Breast epithelium (tissue), 4 donors: ENCODE measurements around the gene RTP2. TPM values are rescaled to one million over a fixed set of nuclear protein-coding genes. Genes with fewer than 3 reads are reported as not detected.

Experiments
- DNase-seq, 2 donors: peaks; one replicate each; pipeline ENCODE4 v3.0.0-alpha.2; 2019; ENCODE audit warnings: low spot score in 2 of 2
- H3K27ac ChIP-seq, 2 donors: fragments of 200-600 bp; sonication (generic) in 1 of 2; one replicate each; pipeline ENCODE4 v1.5.1; 2016 to 2019; ENCODE audit warnings: mild to moderate bottlenecking in 1 of 2
- H3K27me3 ChIP-seq, 2 donors: fragments of 200-600 bp; sonication (generic) in 1 of 2; one replicate each; pipeline versions ENCODE4 v1.5.1 to v1.6.0; 2017 to 2019; ENCODE audit warnings: control low read depth in 1 of 2, mild to moderate bottlenecking in 1 of 2
- H3K36me3 ChIP-seq: fragments of 200-600 bp; one replicate; pipeline ENCODE4 v1.5.1; 2019
- H3K4me1 ChIP-seq, 2 donors: fragments of 200-600 bp; sonication (generic); one replicate each; pipeline ENCODE4 v1.5.1; 2016 to 2019; ENCODE audit warnings: control low read depth in 1 of 2
- H3K4me3 ChIP-seq, 3 donors: fragments of 200-600 bp; sonication (generic); 1 replicate in 2 of 3; 2 replicates in 1 of 3; pipeline ENCODE4 v1.5.1; 2016 to 2019; ENCODE audit warnings: mild to moderate bottlenecking in 3 of 3, moderate library complexity in 2 of 3
- H3K9me3 ChIP-seq, 2 donors: fragments of 200-600 bp; sonication (generic) in 1 of 2; one replicate each; pipeline ENCODE4 v1.5.1; 2016 to 2019; ENCODE audit warnings: control low read depth in 1 of 2
- CTCF ChIP-seq, 3 donors: fragments of 450-650 bp; IDR thresholded peaks; one replicate each; pipeline ENCODE4 v1.5.1; 2016 to 2017; ENCODE audit warnings: antibody characterized with exemption in 3 of 3, mild to moderate bottlenecking in 3 of 3, moderate library complexity in 3 of 3
- POLR2A ChIP-seq: fragments of 450-650 bp; IDR thresholded peaks from one replicate; pipeline ENCODE4 v1.6.1; 2016; ENCODE audit warnings: antibody characterized with exemption, mild to moderate bottlenecking, moderate library complexity
- POLR2AphosphoS5 ChIP-seq, 3 donors: sonication (generic); formaldehyde crosslinking; IDR thresholded peaks; one replicate each; pipeline ENCODE4 v1.6.1; 2017; ENCODE audit warnings: antibody characterized with exemption in 3 of 3
- intact Hi-C: fragments of 100-400 bp; cut with DNase I; formaldehyde crosslinking; loops from one replicate; pipeline ENCODE4 v1.15.1; 2023; ENCODE audit warnings: low total_unique reads
- total RNA-seq, 3 donors: library from RNA; depleted of rRNA; stranded (reverse); fragments of >200 nt; gene quantifications; one replicate each; pipeline ENCODE4 v1.1.0, GENCODE V29; 2016

Gene RTP2
- total RNA-seq, 3 donors from 2014 or later = not detected

GRCh38 chr3:187662848-187663409 is 39.4 kb downstream of the RTP2 start:
- no peak for TF ChIP-seq POLR2A
- TF ChIP-seq POLR2AphosphoS5 (IDR thresholded peaks at IDR 0.05) = no peak
- no peak for TF ChIP-seq CTCF (IDR thresholded peaks at IDR 0.05)
- peaks cover 0 to 8% of the 10 kb centered on the region in 2 donors for H3K27me3 ChIP-seq
- no peak for DNase-seq
- H3K27ac ChIP-seq = no peak overlapping the region
- intact Hi-C loops = no loop called here
- H3K4me3 ChIP-seq = no peak overlapping the region
- H3K4me1 ChIP-seq = no peaks in the 10 kb centered on the region
- H3K36me3 ChIP-seq = no peaks in the 10 kb centered on the region
- H3K9me3 ChIP-seq = no peaks in the 10 kb centered on the region

DNA sequence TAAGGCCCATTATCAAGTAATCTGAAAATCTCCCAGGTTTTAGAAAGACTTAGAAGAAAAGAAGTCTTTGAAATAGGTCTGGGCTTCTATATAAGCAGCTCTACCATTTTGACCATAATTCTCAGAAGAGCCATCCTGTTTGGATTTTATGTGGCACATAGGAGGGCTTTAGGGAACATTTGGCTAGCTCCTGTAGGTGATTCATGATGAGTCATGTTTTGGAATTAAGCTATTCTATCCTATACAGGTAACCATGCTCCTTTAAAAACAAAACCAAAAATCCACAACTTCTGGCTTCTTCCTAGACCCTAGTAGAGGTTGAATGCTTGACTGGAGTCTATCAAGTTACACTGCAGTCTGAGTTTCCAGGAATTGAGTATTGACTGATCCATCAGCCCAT is 41.1 kb downstream of the RTP2 start:
- intact Hi-C loops = no loop called here
- no peak for TF ChIP-seq CTCF (IDR thresholded peaks at IDR 0.05)
- TF ChIP-seq POLR2AphosphoS5 (IDR thresholded peaks at IDR 0.05) = no peak
- TF ChIP-seq POLR2A = no peak
- H3K4me1 ChIP-seq = no peaks in the 10 kb centered on the region
- no peak for DNase-seq
- no peaks in the 10 kb centered on the region for H3K36me3 ChIP-seq
- no peak overlapping the region for H3K27ac ChIP-seq
- H3K9me3 ChIP-seq = no peaks in the 10 kb centered on the region
- H3K27me3 ChIP-seq = peaks cover 0 to 8% of the 10 kb centered on the region in 2 donors
- no peak overlapping the region for H3K4me3 ChIP-seq

- no peaks in the 10 kb centered on the region for H3K4me1 ChIP-seq
- H3K27me3 ChIP-seq = peaks cover 0 to 4% of the 10 kb centered on the region in 2 donors
- no peaks in the 10 kb centered on the region for H3K36me3 ChIP-seq
- DNase-seq = no peak
- intact Hi-C loops = no loop called here
- no peak for TF ChIP-seq CTCF (IDR thresholded peaks at IDR 0.05)
- no peak for TF ChIP-seq POLR2A
- no peak for TF ChIP-seq POLR2AphosphoS5 (IDR thresholded peaks at IDR 0.05)
- no peaks in the 10 kb centered on the region for H3K9me3 ChIP-seq
- no peak overlapping the region for H3K27ac ChIP-seq
- H3K4me3 ChIP-seq = no peak overlapping the region
Observed at GRCh38 chr3:187651282-187651681, 51.1 kb downstream of the RTP2 start.

Other genes starting within 250 kb of the RTP2 start
- not detected for gene SST, start 32.2 kb downstream of the RTP2 start, total RNA-seq
- gene BCL6, start 42.9 kb upstream of the RTP2 start, total RNA-seq = 100 to 1,000 TPM; 281 to 346 (median 283) TPM